ENCODE data around the gene RFX4.

DNA sequence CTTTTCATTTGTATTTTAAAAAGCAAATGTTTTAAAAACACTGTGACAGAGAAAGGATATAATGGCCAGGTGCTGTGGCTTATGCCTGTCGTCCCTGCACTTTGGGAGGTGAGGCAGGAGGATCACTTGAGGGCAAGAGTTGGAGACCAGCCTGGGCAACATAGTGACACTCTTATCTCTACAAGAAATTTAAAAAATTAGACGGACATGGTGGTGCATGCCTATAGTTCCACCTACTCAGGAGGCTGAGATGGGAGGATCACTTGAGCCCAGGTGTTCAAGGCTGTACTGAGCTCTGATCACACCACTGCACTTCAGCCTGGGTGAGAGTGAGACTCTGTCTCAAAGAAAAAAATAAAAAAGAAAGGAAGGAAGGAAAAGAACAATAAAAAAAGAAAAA, 7.8 kb downstream of the RFX4 start:
- TF ChIP-seq, protein P1, sequence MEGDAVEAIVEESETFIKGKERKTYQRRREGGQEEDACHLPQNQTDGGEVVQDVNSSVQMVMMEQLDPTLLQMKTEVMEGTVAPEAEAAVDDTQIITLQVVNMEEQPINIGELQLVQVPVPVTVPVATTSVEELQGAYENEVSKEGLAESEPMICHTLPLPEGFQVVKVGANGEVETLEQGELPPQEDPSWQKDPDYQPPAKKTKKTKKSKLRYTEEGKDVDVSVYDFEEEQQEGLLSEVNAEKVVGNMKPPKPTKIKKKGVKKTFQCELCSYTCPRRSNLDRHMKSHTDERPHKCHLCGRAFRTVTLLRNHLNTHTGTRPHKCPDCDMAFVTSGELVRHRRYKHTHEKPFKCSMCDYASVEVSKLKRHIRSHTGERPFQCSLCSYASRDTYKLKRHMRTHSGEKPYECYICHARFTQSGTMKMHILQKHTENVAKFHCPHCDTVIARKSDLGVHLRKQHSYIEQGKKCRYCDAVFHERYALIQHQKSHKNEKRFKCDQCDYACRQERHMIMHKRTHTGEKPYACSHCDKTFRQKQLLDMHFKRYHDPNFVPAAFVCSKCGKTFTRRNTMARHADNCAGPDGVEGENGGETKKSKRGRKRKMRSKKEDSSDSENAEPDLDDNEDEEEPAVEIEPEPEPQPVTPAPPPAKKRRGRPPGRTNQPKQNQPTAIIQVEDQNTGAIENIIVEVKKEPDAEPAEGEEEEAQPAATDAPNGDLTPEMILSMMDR (IDR thresholded peaks at IDR 0.05; ENCODE audit: borderline replicate concordance, extremely low read depth, low read length, poor library complexity, severe bottlenecking): no peak
- TF ChIP-seq EZH2 (IDR thresholded peaks at IDR 0.05; ENCODE audit: borderline replicate concordance, low read depth, low read length, severe bottlenecking): no peak
